ENCODE results near the gene KLK14. TPM values are rescaled to one million over a fixed set of nuclear protein-coding genes. Genes with fewer than 3 reads are reported as not detected.

KLK14 gene
- total RNA-seq, 4 donors from 2014 or later, result not detected

DNA sequence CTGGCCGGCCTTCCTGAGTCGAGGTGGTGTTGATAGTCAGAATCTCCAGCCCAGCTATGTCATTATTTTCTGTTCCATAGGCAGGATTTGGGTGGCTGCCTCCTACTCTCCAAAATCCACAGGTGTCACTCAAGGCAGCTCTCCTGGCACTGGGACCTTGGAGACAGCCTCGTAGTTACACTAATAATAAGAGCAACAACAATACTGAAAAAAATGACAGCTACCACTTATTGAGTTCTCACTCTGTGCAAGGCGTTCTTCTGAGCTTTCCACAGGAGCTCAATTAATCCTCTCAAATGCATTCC lies 35.7 kb downstream of the KLK14 start:
- ATAC-seq (no peak), DNase-seq (no peak)
- Histone ChIP-seq H3K27me3 (no peaks in the 10 kb centered on the region), H3K4me1 (no peaks in the 10 kb centered on the region), H3K4me3 (no peak overlapping the region), H3K36me3 (no peaks in the 10 kb centered on the region), H3K9me3 (no peaks in the 10 kb centered on the region), H3K27ac (no peak overlapping the region)
- in situ Hi-C loops (cut with MboI; ENCODE audit: low sequenced_read_pairs in 4 of 4), result no loop called here
- TF ChIP-seq POLR2A (IDR thresholded peaks at IDR 0.05), result no peak
- TF ChIP-seq, protein P1, sequence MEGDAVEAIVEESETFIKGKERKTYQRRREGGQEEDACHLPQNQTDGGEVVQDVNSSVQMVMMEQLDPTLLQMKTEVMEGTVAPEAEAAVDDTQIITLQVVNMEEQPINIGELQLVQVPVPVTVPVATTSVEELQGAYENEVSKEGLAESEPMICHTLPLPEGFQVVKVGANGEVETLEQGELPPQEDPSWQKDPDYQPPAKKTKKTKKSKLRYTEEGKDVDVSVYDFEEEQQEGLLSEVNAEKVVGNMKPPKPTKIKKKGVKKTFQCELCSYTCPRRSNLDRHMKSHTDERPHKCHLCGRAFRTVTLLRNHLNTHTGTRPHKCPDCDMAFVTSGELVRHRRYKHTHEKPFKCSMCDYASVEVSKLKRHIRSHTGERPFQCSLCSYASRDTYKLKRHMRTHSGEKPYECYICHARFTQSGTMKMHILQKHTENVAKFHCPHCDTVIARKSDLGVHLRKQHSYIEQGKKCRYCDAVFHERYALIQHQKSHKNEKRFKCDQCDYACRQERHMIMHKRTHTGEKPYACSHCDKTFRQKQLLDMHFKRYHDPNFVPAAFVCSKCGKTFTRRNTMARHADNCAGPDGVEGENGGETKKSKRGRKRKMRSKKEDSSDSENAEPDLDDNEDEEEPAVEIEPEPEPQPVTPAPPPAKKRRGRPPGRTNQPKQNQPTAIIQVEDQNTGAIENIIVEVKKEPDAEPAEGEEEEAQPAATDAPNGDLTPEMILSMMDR (IDR thresholded peaks at IDR 0.05 in 4 of 5, conservative IDR thresholded peaks at IDR 0.05 in 1 of 5), result no peak
- intact Hi-C loops (cut with DNase I; ENCODE audit: low total_unique reads), result no loop called here

GRCh38 chr19:51044327-51044726 lies 38.4 kb downstream of the KLK14 start:
- Histone ChIP-seq H3K27me3 (no peaks in the 10 kb centered on the region), H3K4me3 (no peak overlapping the region), H3K9me3 (no peaks in the 10 kb centered on the region), H3K4me1 (no peaks in the 10 kb centered on the region), H3K27ac (no peak overlapping the region), H3K36me3 (no peaks in the 10 kb centered on the region)
- intact Hi-C loops (cut with DNase I; ENCODE audit: low total_unique reads) (no loop called here), in situ Hi-C loops (cut with MboI; ENCODE audit: low sequenced_read_pairs in 4 of 4) (no loop called here)
- ATAC-seq (no peak), DNase-seq (no peak)
- TF ChIP-seq POLR2A (IDR thresholded peaks at IDR 0.05), result no peak
- TF ChIP-seq, protein P1 (IDR thresholded peaks at IDR 0.05 in 4 of 5, conservative IDR thresholded peaks at IDR 0.05 in 1 of 5), result no peak

GRCh38 chr19:51043497-51043896 lies 39.2 kb downstream of the KLK14 start:
- no peak for TF ChIP-seq POLR2A (IDR thresholded peaks at IDR 0.05)
- DNase-seq (no peak), ATAC-seq (no peak)
- in situ Hi-C loops (cut with MboI; ENCODE audit: low sequenced_read_pairs in 4 of 4) (no loop called here), intact Hi-C loops (cut with DNase I; ENCODE audit: low total_unique reads) (no loop called here)
- no peak overlapping the region for H3K27ac ChIP-seq
- H3K27me3 ChIP-seq, result no peaks in the 10 kb centered on the region
- H3K4me1 ChIP-seq, result no peaks in the 10 kb centered on the region
- H3K9me3 ChIP-seq, result no peaks in the 10 kb centered on the region
- H3K36me3 ChIP-seq, result no peaks in the 10 kb centered on the region
- no peak overlapping the region for H3K4me3 ChIP-seq

DNA sequence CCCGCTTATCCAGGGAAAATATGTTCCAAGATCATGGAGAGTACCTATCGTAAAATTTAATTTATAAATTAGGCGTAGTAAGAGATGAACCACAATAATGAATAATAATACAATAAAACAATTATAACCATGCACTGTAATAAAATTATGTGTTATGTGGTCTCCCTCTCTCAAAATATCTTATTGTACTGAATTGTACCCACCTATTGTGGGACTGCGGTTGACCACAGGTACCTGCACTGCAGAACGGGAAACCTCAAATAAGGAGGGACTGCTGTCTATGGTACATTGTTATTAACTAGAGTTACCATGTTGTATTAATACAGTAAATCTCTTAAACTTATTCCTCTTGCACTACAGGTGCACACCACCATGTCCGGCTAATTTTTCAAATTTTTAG lies 42.5 kb downstream of the KLK14 start:
- no peak for ATAC-seq
- H3K36me3 ChIP-seq, result no peaks in the 10 kb centered on the region
- no peaks in the 10 kb centered on the region for H3K4me1 ChIP-seq

GRCh38 chr19:51036519-51036918 lies 46.2 kb downstream of the KLK14 start:
- ATAC-seq, result no peak
- H3K36me3 ChIP-seq, result no peaks in the 10 kb centered on the region
- no peak for DNase-seq
- no peaks in the 10 kb centered on the region for H3K27me3 ChIP-seq
- H3K27ac ChIP-seq, result no peak overlapping the region
- no peak overlapping the region for H3K4me3 ChIP-seq
- in situ Hi-C loops (cut with MboI; ENCODE audit: low sequenced_read_pairs in 4 of 4), result no loop called here
- H3K4me1 ChIP-seq, result no peaks in the 10 kb centered on the region
- no peaks in the 10 kb centered on the region for H3K9me3 ChIP-seq
- no peak for TF ChIP-seq POLR2A (IDR thresholded peaks at IDR 0.05)
- TF ChIP-seq, protein P1 (IDR thresholded peaks at IDR 0.05 in 4 of 5, conservative IDR thresholded peaks at IDR 0.05 in 1 of 5), result no peak
- intact Hi-C loops (cut with DNase I; ENCODE audit: low total_unique reads), result no loop called here

More for the DNA sequence above, 42.5 kb downstream of the KLK14 start:
- TF ChIP-seq, protein P1 (IDR thresholded peaks at IDR 0.05 in 4 of 5, conservative IDR thresholded peaks at IDR 0.05 in 1 of 5), result no peak
- no peak for TF ChIP-seq POLR2A (IDR thresholded peaks at IDR 0.05)
- intact Hi-C loops (cut with DNase I; ENCODE audit: low total_unique reads) (no loop called here), in situ Hi-C loops (cut with MboI; ENCODE audit: low sequenced_read_pairs in 4 of 4) (no loop called here)
- no peak for DNase-seq
- H3K27ac ChIP-seq, result no peak overlapping the region
- H3K4me3 ChIP-seq, result no peak overlapping the region
- no peaks in the 10 kb centered on the region for H3K9me3 ChIP-seq
- H3K27me3 ChIP-seq, result no peaks in the 10 kb centered on the region
